Mucosa of descending colon (tissue), 3 donors: Measurements from ENCODE around the gene LRRC37B. TPM values are rescaled to one million over a fixed set of nuclear protein-coding genes. Genes with fewer than 3 reads are reported as not detected.
"Not testable (repeated sequence)": the region's sequence is repeated elsewhere in the genome, so short reads cannot be mapped to it uniquely, and the experiment has no call there.

ENCODE experiments used
- ATAC-seq: fragments of 200-7000 bp; cut with Tn5 transposase; one replicate; pipeline ENCODE4 v1.9.1; 2020; ENCODE audit warnings: mild to moderate bottlenecking, moderate library complexity
- DNase-seq, 3 donors: peaks; one replicate each; pipeline ENCODE4 v3.0.0-alpha.2; 2020
- H3K36me3 ChIP-seq: fragments of 200-600 bp; one replicate; pipeline ENCODE4 v1.8.0; 2021; ENCODE audit warnings: low read depth, mild to moderate bottlenecking
- H3K4me1 ChIP-seq: fragments of 200-600 bp; one replicate; pipeline ENCODE4 v1.8.0; 2021; ENCODE audit warnings: low read depth, mild to moderate bottlenecking
- H3K4me3 ChIP-seq: fragments of 200-600 bp; one replicate; pipeline ENCODE4 v1.8.0; 2021; ENCODE audit warnings: mild to moderate bottlenecking
- H3K9me3 ChIP-seq: fragments of 200-600 bp; one replicate; pipeline ENCODE4 v1.8.0; 2021; ENCODE audit warnings: mild to moderate bottlenecking
- intact Hi-C, 2 donors: fragments of 100-400 bp; cut with DNase I in 1 of 2; cut with micrococcal nuclease in 1 of 2; formaldehyde crosslinking; loops; one replicate each; pipeline versions ENCODE4 v1.11.0 to v1.11.1; 2022; cut with DNase I, micrococcal nuclease
- total RNA-seq, 3 donors: library from RNA; stranded (reverse); fragmentation: NEBNext Ultra II Directional in 2 of 3; extraction: Animal tissue kit (Norgen Biotek cat#: 25700) in 2 of 3; gene quantifications; one replicate each; pipeline versions ENCODE4 v1.2.1 to v1.2.4, GENCODE V29; 2021 to 2023
- TF ChIP-seq, protein P1 (sequence below): fragments of 200-600 bp; IDR thresholded peaks from one replicate; pipeline ENCODE4 v1.8.0; 2022; ENCODE audit warnings: antibody characterized with exemption, mild to moderate bottlenecking
- donor health status: DM: no; HTN: no; CAD: no; lungs with moderate emphysema.
- donor health status: DM: no; HTN: no; CAD: no.
- donor health status: DM: no; HTN: yes; CAD: no.

LRRC37B gene
- total RNA-seq, 3 donors from 2014 or later: 13.5 to 17.4 (median 16.5) TPM

GRCh38 chr17:32047663-32048062 lies 40.5 kb downstream of the LRRC37B start:
- H3K4me3 ChIP-seq, H3K9me3 ChIP-seq, DNase-seq, H3K36me3 ChIP-seq, ATAC-seq, intact Hi-C loops, H3K4me1 ChIP-seq: not testable (repeated sequence)

DNA sequence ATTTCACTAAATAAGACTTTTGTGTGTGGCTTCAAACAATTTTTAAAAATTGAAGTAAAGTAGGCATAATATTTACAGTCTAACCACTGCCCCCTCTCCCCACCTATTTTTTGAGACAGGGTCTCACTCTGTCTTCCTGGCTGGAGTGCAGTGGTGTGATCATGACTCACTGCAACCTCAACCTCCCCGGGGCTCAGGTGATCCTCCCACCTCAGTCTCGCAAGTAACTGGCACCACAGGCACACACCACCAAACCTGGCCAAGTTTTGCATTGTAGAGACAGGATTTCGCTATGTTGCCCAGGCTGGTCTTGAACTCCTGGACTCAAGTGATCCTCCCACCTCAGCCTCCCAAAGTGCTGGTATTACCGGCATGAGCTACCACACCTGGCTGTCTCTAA lies 47.8 kb downstream of the LRRC37B start:
- intact Hi-C loops, H3K36me3 ChIP-seq: not testable (repeated sequence)

DNA sequence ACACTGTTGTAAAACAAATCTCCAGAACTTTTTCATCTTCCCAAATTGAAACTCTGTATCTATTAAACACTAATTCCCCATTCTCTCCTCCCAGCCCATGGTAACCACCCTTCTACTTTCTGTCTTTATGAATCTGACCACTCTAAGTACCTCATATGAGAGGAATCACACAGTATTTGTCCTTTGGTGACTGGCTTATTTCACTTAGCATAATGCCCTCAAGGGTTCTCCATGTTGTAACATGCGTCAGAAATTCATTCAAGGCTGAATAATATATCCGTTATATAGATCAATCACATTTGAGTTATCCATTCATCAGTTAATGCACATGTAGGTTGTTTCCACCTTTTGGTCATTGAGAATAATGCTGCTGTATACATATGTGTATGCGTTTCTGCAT lies 48.2 kb downstream of the LRRC37B start:
- intact Hi-C loops, H3K36me3 ChIP-seq, H3K9me3 ChIP-seq, H3K4me1 ChIP-seq, H3K4me3 ChIP-seq, DNase-seq, ATAC-seq: not testable (repeated sequence)

More for the DNA sequence above, 47.8 kb downstream of the LRRC37B start:
- H3K9me3 ChIP-seq, ATAC-seq, H3K4me3 ChIP-seq, H3K4me1 ChIP-seq, DNase-seq: not testable (repeated sequence)

DNA sequence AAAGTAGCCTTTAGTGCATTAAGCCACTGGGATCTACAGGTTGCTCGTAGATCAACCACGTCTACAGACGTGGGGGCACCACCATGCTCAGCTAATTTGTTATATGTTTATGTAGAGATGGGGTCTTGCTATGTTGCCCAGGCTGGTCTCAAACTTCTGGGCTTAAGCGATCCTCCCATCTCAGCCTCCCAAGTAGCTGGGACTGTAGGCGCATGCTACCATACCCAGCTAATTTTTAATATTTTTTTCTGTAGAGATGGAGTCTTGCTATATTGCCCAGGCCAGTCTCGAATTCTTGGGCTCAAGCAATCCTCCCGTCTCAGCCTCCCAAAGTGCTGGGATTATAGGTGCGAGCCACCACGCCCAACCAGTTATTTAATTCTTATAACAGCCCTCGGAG lies 49.3 kb downstream of the LRRC37B start:
- intact Hi-C loops, H3K4me1 ChIP-seq, H3K4me3 ChIP-seq, DNase-seq, ATAC-seq, H3K36me3 ChIP-seq, H3K9me3 ChIP-seq: not testable (repeated sequence)

- H3K9me3 ChIP-seq, ATAC-seq, H3K36me3 ChIP-seq, H3K4me1 ChIP-seq, H3K4me3 ChIP-seq, DNase-seq, intact Hi-C loops: not testable (repeated sequence)
Observed at GRCh38 chr17:32057460-32058105, 50.4 kb downstream of the LRRC37B start.

GRCh38 chr17:32060695-32061094 lies 53.5 kb downstream of the LRRC37B start:
- H3K4me3 ChIP-seq, H3K9me3 ChIP-seq, intact Hi-C loops, H3K4me1 ChIP-seq, H3K36me3 ChIP-seq, DNase-seq: not testable (repeated sequence)
- ATAC-seq: peak; percentile 54

DNA sequence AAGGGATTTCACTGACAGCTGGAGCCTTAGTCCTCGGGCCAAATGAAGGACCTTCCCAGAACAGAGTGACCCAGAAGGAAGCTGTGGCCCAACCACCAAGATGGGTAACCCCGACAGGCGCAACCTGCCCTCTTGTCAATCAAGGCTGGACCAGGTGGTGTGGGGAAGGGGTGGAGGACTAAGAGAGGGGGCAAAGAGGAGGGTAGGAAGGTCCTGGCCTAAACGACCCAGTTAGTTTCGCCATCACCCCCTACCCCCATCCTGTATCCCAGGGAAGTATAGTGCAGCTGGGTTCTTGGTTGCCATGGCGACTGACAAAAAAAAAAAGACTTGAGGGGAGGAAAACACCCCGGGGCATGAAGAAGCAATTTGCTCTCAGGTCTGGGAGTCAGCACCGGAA lies 54.7 kb downstream of the LRRC37B start:
- DNase-seq: not testable (repeated sequence)

DNA sequence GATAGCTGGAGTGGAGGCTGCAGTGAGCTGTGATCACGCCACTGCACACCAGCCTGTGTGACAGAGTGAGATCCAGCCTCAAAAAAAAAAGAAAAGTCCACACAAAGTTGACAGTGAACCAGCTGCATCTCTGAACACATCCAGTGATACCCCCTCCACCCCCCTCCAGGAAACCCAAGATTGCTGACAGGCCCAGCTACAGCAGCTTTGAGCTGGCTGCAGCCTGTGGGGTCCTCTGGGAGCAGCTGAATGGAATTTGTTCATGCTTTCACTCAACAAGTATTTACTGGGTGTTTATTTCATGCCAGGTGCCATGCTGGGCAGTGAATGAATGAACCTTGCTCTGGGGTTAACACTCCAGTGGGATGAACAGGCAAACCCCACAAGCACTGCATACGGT lies 56.9 kb downstream of the LRRC37B start:
- H3K9me3 ChIP-seq, H3K4me3 ChIP-seq, ATAC-seq, H3K36me3 ChIP-seq, intact Hi-C loops, H3K4me1 ChIP-seq, DNase-seq: not testable (repeated sequence)

More for the DNA sequence above, 54.7 kb downstream of the LRRC37B start:
- intact Hi-C loops, H3K4me3 ChIP-seq, H3K9me3 ChIP-seq, H3K36me3 ChIP-seq, H3K4me1 ChIP-seq, ATAC-seq: not testable (repeated sequence)

GRCh38 chr17:32066123-32066680 lies 59.0 kb downstream of the LRRC37B start:
- intact Hi-C loops, H3K36me3 ChIP-seq, H3K4me1 ChIP-seq, ATAC-seq, DNase-seq, H3K4me3 ChIP-seq, H3K9me3 ChIP-seq: not testable (repeated sequence)

DNA sequence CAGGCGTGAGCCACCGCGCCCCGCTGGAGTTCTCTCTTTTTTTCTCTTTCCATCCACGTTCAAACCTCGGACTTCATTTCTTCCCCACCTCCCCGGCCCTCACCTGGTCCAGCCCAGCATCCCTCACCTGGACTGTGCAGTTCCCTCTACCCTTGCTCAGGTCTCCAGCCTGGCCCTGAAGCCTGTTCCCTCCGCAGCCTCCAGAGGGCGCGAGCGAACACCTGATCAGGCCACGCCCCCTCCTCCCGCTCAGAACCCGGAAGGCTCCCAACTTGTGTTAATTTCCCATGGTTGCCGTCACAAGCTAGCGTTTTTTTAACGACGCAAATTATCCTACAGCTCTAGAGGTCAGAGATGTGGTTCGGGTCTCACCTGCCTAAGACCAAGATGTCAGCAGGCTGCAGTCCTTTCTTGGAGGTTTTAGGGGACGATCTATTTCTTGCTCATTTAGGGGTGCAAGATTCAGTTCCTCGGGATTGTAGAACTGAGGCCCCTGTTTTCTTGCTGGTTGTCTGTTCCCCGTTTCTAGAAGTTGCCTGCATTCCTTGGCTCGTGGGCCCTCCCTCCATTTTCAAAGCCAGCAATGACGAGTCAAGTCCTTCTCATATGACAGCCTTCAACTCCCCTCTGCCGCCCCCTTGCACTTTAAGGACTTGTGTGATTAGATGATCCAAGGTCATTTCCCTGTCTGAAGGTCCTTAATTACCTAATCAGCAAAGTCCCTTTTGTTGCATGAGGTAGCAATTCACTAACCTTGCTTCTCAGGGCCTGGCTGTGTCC lies 59.9 kb downstream of the LRRC37B start:
- H3K9me3 ChIP-seq, H3K4me3 ChIP-seq, intact Hi-C loops, H3K36me3 ChIP-seq, H3K4me1 ChIP-seq: not testable (repeated sequence)
- peak; percentile 100 for ATAC-seq
- peak; percentile 69 to 80 (median 77) for DNase-seq
- TF ChIP-seq, protein P1, sequence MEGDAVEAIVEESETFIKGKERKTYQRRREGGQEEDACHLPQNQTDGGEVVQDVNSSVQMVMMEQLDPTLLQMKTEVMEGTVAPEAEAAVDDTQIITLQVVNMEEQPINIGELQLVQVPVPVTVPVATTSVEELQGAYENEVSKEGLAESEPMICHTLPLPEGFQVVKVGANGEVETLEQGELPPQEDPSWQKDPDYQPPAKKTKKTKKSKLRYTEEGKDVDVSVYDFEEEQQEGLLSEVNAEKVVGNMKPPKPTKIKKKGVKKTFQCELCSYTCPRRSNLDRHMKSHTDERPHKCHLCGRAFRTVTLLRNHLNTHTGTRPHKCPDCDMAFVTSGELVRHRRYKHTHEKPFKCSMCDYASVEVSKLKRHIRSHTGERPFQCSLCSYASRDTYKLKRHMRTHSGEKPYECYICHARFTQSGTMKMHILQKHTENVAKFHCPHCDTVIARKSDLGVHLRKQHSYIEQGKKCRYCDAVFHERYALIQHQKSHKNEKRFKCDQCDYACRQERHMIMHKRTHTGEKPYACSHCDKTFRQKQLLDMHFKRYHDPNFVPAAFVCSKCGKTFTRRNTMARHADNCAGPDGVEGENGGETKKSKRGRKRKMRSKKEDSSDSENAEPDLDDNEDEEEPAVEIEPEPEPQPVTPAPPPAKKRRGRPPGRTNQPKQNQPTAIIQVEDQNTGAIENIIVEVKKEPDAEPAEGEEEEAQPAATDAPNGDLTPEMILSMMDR: peak; percentile 68

- H3K4me3 ChIP-seq, H3K4me1 ChIP-seq, H3K36me3 ChIP-seq, intact Hi-C loops, DNase-seq, H3K9me3 ChIP-seq, ATAC-seq: not testable (repeated sequence)
Observed at GRCh38 chr17:32069067-32069466, 61.9 kb downstream of the LRRC37B start.

DNA sequence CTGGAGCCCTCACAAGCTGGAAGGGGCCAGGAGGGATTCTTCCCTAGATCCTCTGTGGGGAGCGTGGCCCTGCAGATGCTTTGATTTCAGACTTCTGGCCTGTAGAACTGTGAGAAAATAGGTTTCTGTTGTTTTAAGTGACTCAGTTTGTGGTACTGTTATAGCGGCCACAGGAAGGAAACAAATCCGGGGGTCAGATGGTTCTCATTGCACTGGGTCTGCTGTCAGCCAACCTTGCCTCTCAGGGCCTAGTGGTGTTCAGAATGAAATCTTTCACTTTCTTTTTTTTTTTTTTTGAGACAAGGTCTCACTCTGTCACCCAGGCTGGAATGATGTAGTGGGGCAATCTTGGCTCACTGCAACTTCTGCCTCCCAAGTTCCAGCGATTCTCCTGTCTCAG lies 64.8 kb downstream of the LRRC37B start:
- intact Hi-C loops, DNase-seq, H3K36me3 ChIP-seq, H3K4me3 ChIP-seq, H3K4me1 ChIP-seq, H3K9me3 ChIP-seq: not testable (repeated sequence)
- peak; percentile 55 for ATAC-seq

DNA sequence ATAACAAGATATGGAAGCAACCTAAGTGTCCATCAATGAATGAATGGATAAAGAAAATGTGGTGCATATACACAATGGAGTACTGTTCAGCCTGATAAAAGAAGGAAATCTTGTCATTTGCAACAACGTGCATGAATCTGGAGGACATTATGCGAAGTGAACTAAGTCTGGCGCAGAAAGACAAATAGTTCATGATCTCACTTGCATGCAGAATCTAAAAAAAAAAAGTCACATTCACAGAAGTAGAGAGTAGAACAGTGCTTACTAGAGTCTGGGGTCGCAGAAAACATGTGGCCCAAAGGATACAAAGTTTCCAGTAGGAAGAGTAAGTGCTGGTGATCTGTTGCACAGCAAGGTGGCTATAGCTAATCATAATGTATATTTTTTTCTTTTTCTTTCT lies 65.9 kb downstream of the LRRC37B start:
- H3K36me3 ChIP-seq, H3K9me3 ChIP-seq, intact Hi-C loops, H3K4me3 ChIP-seq, ATAC-seq, DNase-seq, H3K4me1 ChIP-seq: not testable (repeated sequence)
